HepG2 (cell line): ENCODE results near the gene RIPOR3. TPM values are rescaled to one million over a fixed set of nuclear protein-coding genes. Genes with fewer than 3 reads are reported as not detected.

Source experiments
- CEBPG ChIP-seq: IDR thresholded peaks from 2 replicates; pipeline ENCODE4 v1.6.1; 2016
- CREB1 ChIP-seq, 2 experiments: fragments of 450-650 bp in 1 of 2; IDR thresholded peaks; 2 replicates each; pipeline ENCODE4 v1.6.1; 2016 to 2017; ENCODE audit warnings: control low read depth in 1 of 2, mild to moderate bottlenecking in 1 of 2, missing compliant biosample characterization in 1 of 2, missing genetic modification characterization in 1 of 2
- DMAP1 ChIP-seq: IDR thresholded peaks from 2 replicates; pipeline ENCODE4 v1.6.1; 2016
- KLF12 ChIP-seq: sonication (generic); formaldehyde crosslinking; IDR thresholded peaks from 2 replicates; pipeline ENCODE4 v1.4.0; 2020; ENCODE audit warnings: missing genetic modification reagents, borderline replicate concordance
- MAF1 ChIP-seq: sonication (generic); formaldehyde crosslinking; IDR thresholded peaks from 2 replicates; pipeline ENCODE4 v1.5.0; 2020; ENCODE audit warnings: missing genetic modification reagents, borderline replicate concordance
- PHB2 ChIP-seq: fragments of 450-650 bp; IDR thresholded peaks from 2 replicates; pipeline ENCODE4 v1.6.1; 2018; ENCODE audit not compliant: partially characterized antibody
- TEAD3 ChIP-seq: optimal IDR thresholded peaks from 2 replicates; pipeline ENCODE3; 2016; ENCODE audit warnings: borderline replicate concordance
- ZBTB7A ChIP-seq: sonication (generic); formaldehyde crosslinking; IDR thresholded peaks from 2 replicates; pipeline ENCODE4 v1.8.0; 2022; ENCODE audit warnings: mild to moderate bottlenecking, missing genetic modification reagents
- ZNF225 ChIP-seq: sonication (generic); formaldehyde crosslinking; IDR thresholded peaks from 2 replicates; pipeline ENCODE4 v1.4.0; 2020; ENCODE audit warnings: mild to moderate bottlenecking, missing genetic modification reagents
- ZNF329 ChIP-seq: sonication (generic); formaldehyde crosslinking; IDR thresholded peaks from 2 replicates; pipeline ENCODE4 v1.9.0; 2021; ENCODE audit warnings: low read depth, mild to moderate bottlenecking, missing genetic modification reagents
- ZNF564 ChIP-seq: sonication (generic); formaldehyde crosslinking; IDR thresholded peaks from 2 replicates; pipeline ENCODE4 v1.8.1; 2023; ENCODE audit warnings: mild to moderate bottlenecking, missing genetic modification reagents
- ZNF644 ChIP-seq: IDR thresholded peaks from 2 replicates; pipeline ENCODE4 v1.6.1; 2016; ENCODE audit warnings: low read depth
- polyA plus RNA-seq, 8 experiments: library from polyadenylated mRNA; depleted of rRNA in 3 of 8; stranded (reverse) in 7 of 8; unstranded in 1 of 8; fragments of >200 nt; fragmentation: Illumina TruSeq in 4 of 8; extraction: Trizol in 4 of 8; gene quantifications; 2 replicates each; pipeline versions ENCODE4 v1.2.1 to v1.2.3, GENCODE V29; 2011 to 2016; ENCODE audit warnings: low read depth in 4 of 8, missing spikeins in 1 of 8, mixed read lengths in 1 of 8; ENCODE audit not compliant: insufficient read depth in 1 of 8
- total RNA-seq, 5 experiments: library from RNA; depleted of rRNA; stranded (reverse); fragments of >200 nt; fragmentation: Illumina TruSeq; extraction: Trizol; gene quantifications; 2 replicates each; pipeline ENCODE4 v1.2.3, GENCODE V29; 2016; ENCODE audit warnings: low read depth in 1 of 5
- TF ChIP-seq, protein P1 (sequence below): sonication (generic); formaldehyde crosslinking; IDR thresholded peaks from 2 replicates; pipeline ENCODE4 v1.5.0; 2020; ENCODE audit warnings: mild to moderate bottlenecking, missing genetic modification reagents, borderline replicate concordance
- TF ChIP-seq, protein P2 (sequence below): sonication (generic); formaldehyde crosslinking; IDR thresholded peaks from 2 replicates; pipeline ENCODE4 v1.4.0; 2020; ENCODE audit warnings: missing genetic modification reagents

Gene RIPOR3
- total and polyA plus RNA-seq, 2 of the 13 experiments (the other 11 are each of a cell fraction or from before 2014, with no cell fraction given) = 0.18 TPM; not detected in 1

DNA sequence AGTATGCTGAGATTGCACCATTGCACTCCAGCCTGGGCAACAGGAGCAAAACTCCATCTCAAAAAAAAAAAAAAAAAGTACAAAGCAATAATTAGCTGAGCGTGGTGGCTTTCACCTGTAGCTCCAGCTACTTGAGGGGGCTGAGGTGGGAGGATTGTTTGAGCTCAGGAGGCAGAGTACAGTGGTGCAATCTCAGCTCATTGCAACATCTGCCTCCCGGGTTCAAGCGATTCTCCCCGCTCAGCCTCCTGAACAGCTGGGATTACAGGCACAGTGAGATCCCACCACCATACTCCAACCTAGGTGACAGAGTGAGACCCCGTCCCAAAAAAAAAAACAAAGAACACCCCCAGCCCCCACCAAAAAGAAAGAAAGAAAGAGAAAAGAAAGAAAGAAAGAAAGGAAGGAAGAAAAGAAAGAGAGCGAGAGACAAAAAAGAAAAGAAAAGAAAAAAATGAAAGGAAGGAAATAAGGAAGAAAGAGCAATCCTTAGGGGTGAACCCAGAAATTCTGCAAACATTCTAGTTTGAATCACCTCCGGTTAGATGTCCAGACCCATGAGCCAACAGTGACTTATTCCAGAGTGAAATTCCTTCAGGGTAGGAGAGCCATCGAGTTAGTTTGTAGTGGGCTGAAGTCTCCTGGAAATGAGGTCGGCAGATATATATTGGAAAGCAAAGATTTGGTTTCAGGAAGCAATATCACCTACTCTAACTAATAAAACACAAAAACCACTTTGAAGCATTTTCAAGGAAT lies 3.2 kb upstream of the RIPOR3 start (continued):
- TF ChIP-seq, protein P1, sequence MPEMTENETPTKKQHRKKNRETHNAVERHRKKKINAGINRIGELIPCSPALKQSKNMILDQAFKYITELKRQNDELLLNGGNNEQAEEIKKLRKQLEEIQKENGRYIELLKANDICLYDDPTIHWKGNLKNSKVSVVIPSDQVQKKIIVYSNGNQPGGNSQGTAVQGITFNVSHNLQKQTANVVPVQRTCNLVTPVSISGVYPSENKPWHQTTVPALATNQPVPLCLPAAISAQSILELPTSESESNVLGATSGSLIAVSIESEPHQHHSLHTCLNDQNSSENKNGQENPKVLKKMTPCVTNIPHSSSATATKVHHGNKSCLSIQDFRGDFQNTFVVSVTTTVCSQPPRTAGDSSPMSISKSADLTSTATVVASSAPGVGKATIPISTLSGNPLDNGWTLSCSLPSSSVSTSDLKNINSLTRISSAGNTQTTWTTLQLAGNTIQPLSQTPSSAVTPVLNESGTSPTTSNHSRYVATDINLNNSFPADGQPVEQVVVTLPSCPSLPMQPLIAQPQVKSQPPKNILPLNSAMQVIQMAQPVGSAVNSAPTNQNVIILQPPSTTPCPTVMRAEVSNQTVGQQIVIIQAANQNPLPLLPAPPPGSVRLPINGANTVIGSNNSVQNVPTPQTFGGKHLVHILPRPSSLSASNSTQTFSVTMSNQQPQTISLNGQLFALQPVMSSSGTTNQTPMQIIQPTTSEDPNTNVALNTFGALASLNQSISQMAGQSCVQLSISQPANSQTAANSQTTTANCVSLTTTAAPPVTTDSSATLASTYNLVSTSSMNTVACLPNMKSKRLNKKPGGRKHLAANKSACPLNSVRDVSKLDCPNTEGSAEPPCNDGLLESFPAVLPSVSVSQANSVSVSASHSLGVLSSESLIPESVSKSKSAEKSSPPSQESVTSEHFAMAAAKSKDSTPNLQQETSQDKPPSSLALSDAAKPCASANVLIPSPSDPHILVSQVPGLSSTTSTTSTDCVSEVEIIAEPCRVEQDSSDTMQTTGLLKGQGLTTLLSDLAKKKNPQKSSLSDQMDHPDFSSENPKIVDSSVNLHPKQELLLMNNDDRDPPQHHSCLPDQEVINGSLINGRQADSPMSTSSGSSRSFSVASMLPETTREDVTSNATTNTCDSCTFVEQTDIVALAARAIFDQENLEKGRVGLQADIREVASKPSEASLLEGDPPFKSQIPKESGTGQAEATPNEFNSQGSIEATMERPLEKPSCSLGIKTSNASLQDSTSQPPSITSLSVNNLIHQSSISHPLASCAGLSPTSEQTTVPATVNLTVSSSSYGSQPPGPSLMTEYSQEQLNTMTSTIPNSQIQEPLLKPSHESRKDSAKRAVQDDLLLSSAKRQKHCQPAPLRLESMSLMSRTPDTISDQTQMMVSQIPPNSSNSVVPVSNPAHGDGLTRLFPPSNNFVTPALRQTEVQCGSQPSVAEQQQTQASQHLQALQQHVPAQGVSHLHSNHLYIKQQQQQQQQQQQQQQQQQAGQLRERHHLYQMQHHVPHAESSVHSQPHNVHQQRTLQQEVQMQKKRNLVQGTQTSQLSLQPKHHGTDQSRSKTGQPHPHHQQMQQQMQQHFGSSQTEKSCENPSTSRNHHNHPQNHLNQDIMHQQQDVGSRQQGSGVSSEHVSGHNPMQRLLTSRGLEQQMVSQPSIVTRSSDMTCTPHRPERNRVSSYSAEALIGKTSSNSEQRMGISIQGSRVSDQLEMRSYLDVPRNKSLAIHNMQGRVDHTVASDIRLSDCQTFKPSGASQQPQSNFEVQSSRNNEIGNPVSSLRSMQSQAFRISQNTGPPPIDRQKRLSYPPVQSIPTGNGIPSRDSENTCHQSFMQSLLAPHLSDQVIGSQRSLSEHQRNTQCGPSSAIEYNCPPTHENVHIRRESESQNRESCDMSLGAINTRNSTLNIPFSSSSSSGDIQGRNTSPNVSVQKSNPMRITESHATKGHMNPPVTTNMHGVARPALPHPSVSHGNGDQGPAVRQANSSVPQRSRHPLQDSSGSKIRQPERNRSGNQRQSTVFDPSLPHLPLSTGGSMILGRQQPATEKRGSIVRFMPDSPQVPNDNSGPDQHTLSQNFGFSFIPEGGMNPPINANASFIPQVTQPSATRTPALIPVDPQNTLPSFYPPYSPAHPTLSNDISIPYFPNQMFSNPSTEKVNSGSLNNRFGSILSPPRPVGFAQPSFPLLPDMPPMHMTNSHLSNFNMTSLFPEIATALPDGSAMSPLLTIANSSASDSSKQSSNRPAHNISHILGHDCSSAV (CRISPR knock-in tag) = no peak
- no peak for TF ChIP-seq PHB2
- TF ChIP-seq, protein P2, sequence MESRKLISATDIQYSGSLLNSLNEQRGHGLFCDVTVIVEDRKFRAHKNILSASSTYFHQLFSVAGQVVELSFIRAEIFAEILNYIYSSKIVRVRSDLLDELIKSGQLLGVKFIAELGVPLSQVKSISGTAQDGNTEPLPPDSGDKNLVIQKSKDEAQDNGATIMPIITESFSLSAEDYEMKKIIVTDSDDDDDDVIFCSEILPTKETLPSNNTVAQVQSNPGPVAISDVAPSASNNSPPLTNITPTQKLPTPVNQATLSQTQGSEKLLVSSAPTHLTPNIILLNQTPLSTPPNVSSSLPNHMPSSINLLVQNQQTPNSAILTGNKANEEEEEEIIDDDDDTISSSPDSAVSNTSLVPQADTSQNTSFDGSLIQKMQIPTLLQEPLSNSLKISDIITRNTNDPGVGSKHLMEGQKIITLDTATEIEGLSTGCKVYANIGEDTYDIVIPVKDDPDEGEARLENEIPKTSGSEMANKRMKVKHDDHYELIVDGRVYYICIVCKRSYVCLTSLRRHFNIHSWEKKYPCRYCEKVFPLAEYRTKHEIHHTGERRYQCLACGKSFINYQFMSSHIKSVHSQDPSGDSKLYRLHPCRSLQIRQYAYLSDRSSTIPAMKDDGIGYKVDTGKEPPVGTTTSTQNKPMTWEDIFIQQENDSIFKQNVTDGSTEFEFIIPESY = no peak
- no peak for TF ChIP-seq ZNF225 (CRISPR knock-in tag)
- no peak for TF ChIP-seq KLF12 (CRISPR knock-in tag)
- TF ChIP-seq MAF1 (CRISPR knock-in tag) = no peak
- TF ChIP-seq ZNF564 (CRISPR knock-in tag) = no peak
- 0 out of 2 replicates have a peak, but pooled peaks have one; percentile 26 for TF ChIP-seq ZBTB7A (CRISPR knock-in tag)
- no peak for TF ChIP-seq TEAD3 (CRISPR knock-in tag)
- no peak for TF ChIP-seq ZNF644 (CRISPR knock-in tag)
- no peak for TF ChIP-seq CREB1 (IDR thresholded peaks at IDR 0.05)
- TF ChIP-seq CREB1 (CRISPR knock-in tag; IDR thresholded peaks at IDR 0.05) = 0 out of 2 replicates have a peak, but pooled peaks have one; percentile 18
- TF ChIP-seq DMAP1 = no peak
- TF ChIP-seq CEBPG (CRISPR knock-in tag) = peak; percentile 85
- no peak for TF ChIP-seq ZNF329 (CRISPR knock-in tag)
